Panc1 (cell line): ENCODE results near the gene VPS41. TPM values are rescaled to one million over a fixed set of nuclear protein-coding genes. Genes with fewer than 3 reads are reported as not detected.

Experiments
- ATAC-seq: fragments of 200-7000 bp; cut with Tn5 transposase; 2 replicates; pipeline ENCODE4 v1.9.1; 2020; ENCODE audit warnings: mild to moderate bottlenecking, moderate library complexity
- BruUV-seq: library from RNA; stranded (reverse); fragments of 400-500 nt; replicated peaks from 2 replicates; lab custom pipeline; 2021; lab: Mats Ljungman, UMichigan
- CTCF ChIA-PET: fragments of 300-600 bp; sonication (Branson Sonifier 250); formaldehyde crosslinking; loops from one replicate; lab custom pipeline; 2022; ENCODE audit warnings: antibody characterized with exemption; lab: Charles Lee
- POLR2A ChIA-PET: fragments of 300-600 bp; sonication (Branson Sonifier 250); formaldehyde crosslinking; loops from one replicate; lab custom pipeline; 2022; ENCODE audit warnings: antibody characterized with exemption; lab: Charles Lee
- DNase-seq: peaks from one replicate; pipeline ENCODE4 v3.0.0-alpha.2; 2010; ENCODE audit warnings: low read depth, low spot score
- H3K27ac ChIP-seq: 2 replicates; pipeline ENCODE4 v1.5.1; 2011; ENCODE audit warnings: mild to moderate bottlenecking, low read length, inconsistent platforms
- H3K27me3 ChIP-seq: fragments of 200-500 bp; sonication (Bioruptor generic); 2 replicates; pipeline ENCODE4 v1.6.0; 2014; ENCODE audit warnings: low read length, inconsistent platforms; ENCODE audit not compliant: control insufficient read depth, insufficient read depth
- H3K36me3 ChIP-seq: fragments of 200-500 bp; sonication (Bioruptor generic); 2 replicates; pipeline ENCODE4 v1.5.1; 2014; ENCODE audit warnings: inconsistent platforms, mild to moderate bottlenecking, low read length, moderate library complexity; ENCODE audit not compliant: control insufficient read depth, insufficient read depth
- H3K4me1 ChIP-seq: 2 replicates; pipeline ENCODE4 v1.5.1; 2011; ENCODE audit warnings: inconsistent platforms, mild to moderate bottlenecking, low read length, moderate library complexity; ENCODE audit not compliant: control insufficient read depth, insufficient read depth
- H3K4me3 ChIP-seq, 2 experiments: 2 replicates each; pipeline ENCODE4 v1.5.1; 2011 to 2012; ENCODE audit warnings: low read depth in 2 of 2, low read length in 2 of 2, mild to moderate bottlenecking in 2 of 2, inconsistent platforms in 1 of 2, moderate library complexity in 1 of 2
- H3K9me3 ChIP-seq: fragments of 200-500 bp; sonication (Bioruptor generic); 2 replicates; pipeline ENCODE4 v1.5.1; 2014; ENCODE audit warnings: low read depth, mild to moderate bottlenecking, inconsistent platforms, low read length, moderate library complexity; ENCODE audit not compliant: control insufficient read depth, insufficient read depth
- POLR2AphosphoS5 ChIP-seq: IDR thresholded peaks from 2 replicates; pipeline ENCODE4 v1.6.1; 2012; ENCODE audit warnings: mild to moderate bottlenecking, low read depth, low read length, moderate library complexity
- SIN3A ChIP-seq: IDR thresholded peaks from 2 replicates; pipeline ENCODE4 v1.6.1; 2012; ENCODE audit warnings: low read depth, mild to moderate bottlenecking, low read length, moderate library complexity, borderline replicate concordance; ENCODE audit not compliant: insufficient read depth
- TCF7L2 ChIP-seq: IDR thresholded peaks from 2 replicates; pipeline ENCODE4 v1.6.1; 2011; ENCODE audit warnings: mild to moderate bottlenecking, low read depth, low read length, inconsistent platforms
- in situ Hi-C: cut with HindIII; loops from 2 replicates; pipeline ENCODE4 v1.10.0; 2016; ENCODE audit warnings: low sequenced_read_pairs, low pct_unique_long_range_greater_than_20kb
- intact Hi-C: fragments of 100-400 bp; cut with micrococcal nuclease; formaldehyde crosslinking; loops from one replicate; pipeline ENCODE4 v1.10.0; 2022; ENCODE audit not compliant: unreplicated experiment
- total RNA-seq: library from RNA; stranded (reverse); gene quantifications from one replicate; pipeline ENCODE4 v1.2.1, GENCODE V29; 2021; ENCODE audit not compliant: unreplicated experiment
- TF ChIP-seq, protein P1 (sequence below): fragments of 450-650 bp; IDR thresholded peaks from 2 replicates; pipeline ENCODE4 v1.5.1; 2017; ENCODE audit warnings: mild to moderate bottlenecking
- TF ChIP-seq, protein P2 (sequence below), 2 experiments: IDR thresholded peaks; 2 replicates each; pipeline ENCODE4 v1.6.1; 2011 to 2012; ENCODE audit warnings: low read depth in 2 of 2, control low read depth in 1 of 2, low read length in 1 of 2, mild to moderate bottlenecking in 1 of 2, moderate library complexity in 1 of 2; ENCODE audit not compliant: insufficient read depth in 1 of 2

VPS41 gene
- total RNA-seq, 1 experiment from 2014 or later, result 127 TPM

DNA sequence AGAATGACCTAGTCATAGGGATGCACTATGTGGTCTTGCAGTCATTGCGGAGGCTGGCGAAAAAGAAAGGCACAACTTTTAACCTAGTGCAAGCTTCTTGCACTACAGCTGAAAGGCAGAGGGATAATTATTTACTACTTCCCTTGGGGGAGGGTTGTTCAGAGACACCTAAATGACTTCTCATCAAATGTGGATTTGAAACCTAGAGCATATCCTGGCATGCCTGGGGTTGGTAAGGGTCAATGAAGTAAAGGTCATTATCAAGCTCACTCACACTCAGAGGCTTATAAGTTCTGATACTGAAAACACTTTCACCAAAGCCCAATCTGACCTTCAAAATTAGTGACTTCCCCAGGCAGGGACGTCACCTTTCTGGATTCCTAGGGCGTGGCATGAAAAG, 168.9 kb downstream of the VPS41 start:
- ATAC-seq (no peak), DNase-seq (no peak)
- H3K4me3 ChIP-seq, result no peak overlapping the region
- TF ChIP-seq POLR2AphosphoS5 (no peak), TCF7L2 (no peak), SIN3A (no peak)
- TF ChIP-seq, protein P1, sequence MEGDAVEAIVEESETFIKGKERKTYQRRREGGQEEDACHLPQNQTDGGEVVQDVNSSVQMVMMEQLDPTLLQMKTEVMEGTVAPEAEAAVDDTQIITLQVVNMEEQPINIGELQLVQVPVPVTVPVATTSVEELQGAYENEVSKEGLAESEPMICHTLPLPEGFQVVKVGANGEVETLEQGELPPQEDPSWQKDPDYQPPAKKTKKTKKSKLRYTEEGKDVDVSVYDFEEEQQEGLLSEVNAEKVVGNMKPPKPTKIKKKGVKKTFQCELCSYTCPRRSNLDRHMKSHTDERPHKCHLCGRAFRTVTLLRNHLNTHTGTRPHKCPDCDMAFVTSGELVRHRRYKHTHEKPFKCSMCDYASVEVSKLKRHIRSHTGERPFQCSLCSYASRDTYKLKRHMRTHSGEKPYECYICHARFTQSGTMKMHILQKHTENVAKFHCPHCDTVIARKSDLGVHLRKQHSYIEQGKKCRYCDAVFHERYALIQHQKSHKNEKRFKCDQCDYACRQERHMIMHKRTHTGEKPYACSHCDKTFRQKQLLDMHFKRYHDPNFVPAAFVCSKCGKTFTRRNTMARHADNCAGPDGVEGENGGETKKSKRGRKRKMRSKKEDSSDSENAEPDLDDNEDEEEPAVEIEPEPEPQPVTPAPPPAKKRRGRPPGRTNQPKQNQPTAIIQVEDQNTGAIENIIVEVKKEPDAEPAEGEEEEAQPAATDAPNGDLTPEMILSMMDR, result no peak
- TF ChIP-seq, protein P2, sequence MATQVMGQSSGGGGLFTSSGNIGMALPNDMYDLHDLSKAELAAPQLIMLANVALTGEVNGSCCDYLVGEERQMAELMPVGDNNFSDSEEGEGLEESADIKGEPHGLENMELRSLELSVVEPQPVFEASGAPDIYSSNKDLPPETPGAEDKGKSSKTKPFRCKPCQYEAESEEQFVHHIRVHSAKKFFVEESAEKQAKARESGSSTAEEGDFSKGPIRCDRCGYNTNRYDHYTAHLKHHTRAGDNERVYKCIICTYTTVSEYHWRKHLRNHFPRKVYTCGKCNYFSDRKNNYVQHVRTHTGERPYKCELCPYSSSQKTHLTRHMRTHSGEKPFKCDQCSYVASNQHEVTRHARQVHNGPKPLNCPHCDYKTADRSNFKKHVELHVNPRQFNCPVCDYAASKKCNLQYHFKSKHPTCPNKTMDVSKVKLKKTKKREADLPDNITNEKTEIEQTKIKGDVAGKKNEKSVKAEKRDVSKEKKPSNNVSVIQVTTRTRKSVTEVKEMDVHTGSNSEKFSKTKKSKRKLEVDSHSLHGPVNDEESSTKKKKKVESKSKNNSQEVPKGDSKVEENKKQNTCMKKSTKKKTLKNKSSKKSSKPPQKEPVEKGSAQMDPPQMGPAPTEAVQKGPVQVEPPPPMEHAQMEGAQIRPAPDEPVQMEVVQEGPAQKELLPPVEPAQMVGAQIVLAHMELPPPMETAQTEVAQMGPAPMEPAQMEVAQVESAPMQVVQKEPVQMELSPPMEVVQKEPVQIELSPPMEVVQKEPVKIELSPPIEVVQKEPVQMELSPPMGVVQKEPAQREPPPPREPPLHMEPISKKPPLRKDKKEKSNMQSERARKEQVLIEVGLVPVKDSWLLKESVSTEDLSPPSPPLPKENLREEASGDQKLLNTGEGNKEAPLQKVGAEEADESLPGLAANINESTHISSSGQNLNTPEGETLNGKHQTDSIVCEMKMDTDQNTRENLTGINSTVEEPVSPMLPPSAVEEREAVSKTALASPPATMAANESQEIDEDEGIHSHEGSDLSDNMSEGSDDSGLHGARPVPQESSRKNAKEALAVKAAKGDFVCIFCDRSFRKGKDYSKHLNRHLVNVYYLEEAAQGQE (IDR thresholded peaks at IDR 0.05; ENCODE audit: insufficient read depth in 1 of 2, low read depth in 2 of 2, low read length in 1 of 2), result no peak
- peaks cover 7% of the 10 kb centered on the region; the same call in 1 of the 2 replicates for H3K36me3 ChIP-seq
- no TSS peak for BruUV-seq
- no peaks in the 10 kb centered on the region for H3K9me3 ChIP-seq
- no peaks in the 10 kb centered on the region for H3K27me3 ChIP-seq
- ChIA-PET CTCF (no interaction called here), POLR2A (no interaction called here)
- intact Hi-C loops, result loop anchor here (10.0 kb wide), 1 partner anchor 345 kb away; no protein-coding TSS in a partner anchor
- no peaks in the 10 kb centered on the region for H3K4me1 ChIP-seq
- no peak overlapping the region for H3K27ac ChIP-seq
- in situ Hi-C loops, result no loop called here

DNA sequence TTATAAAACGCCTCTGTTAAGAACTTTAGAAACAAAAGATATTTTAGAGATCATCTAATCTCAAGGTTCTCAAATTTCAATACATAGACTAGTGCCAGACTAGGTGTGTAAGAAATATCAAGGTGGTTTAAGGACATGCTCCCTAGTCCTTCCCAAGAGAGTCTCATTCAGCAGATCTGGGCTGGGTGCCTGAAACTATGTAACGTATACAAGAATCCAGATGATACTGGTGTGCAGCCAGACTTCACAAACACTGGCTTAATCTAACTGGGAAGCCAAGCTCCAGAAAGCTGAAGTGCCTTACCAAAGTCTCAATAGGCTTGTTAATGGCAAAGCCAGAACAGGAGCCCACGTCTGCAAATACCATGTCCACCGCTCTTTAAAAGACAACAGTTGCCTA, 172.9 kb downstream of the VPS41 start:
- Histone ChIP-seq H3K4me1 (no peaks in the 10 kb centered on the region), H3K27ac (no peak overlapping the region), H3K4me3 (no peak overlapping the region), H3K36me3 (no peaks in the 10 kb centered on the region), H3K9me3 (no peaks in the 10 kb centered on the region), H3K27me3 (no peaks in the 10 kb centered on the region)
- no peak for TF ChIP-seq SIN3A
- no peak for TF ChIP-seq TCF7L2
- TF ChIP-seq, protein P2 (IDR thresholded peaks at IDR 0.05; ENCODE audit: insufficient read depth in 1 of 2, low read depth in 2 of 2, low read length in 1 of 2), result no peak
- TF ChIP-seq POLR2AphosphoS5, result no peak
- TF ChIP-seq, protein P1, result no peak
- DNase-seq (no peak), ATAC-seq (no peak)
- intact Hi-C loops, result no loop called here
- no TSS peak for BruUV-seq
- in situ Hi-C loops, result no loop called here
- ChIA-PET CTCF (no interaction called here), POLR2A (interaction anchor here (0.6 kb wide), 1 partner anchor 10 kb away, joined by 5 read pairs; no protein-coding TSS in a partner anchor)
